ENCODE results near the gene CDC23.

- TF ChIP-seq POLR2AphosphoS5 (IDR thresholded peaks at IDR 0.05; ENCODE audit: low read length) = no peak
- no peak for TF ChIP-seq SREBF2 (IDR thresholded peaks at IDR 0.05; ENCODE audit: low read length)
- no peak for TF ChIP-seq POLR2A (IDR thresholded peaks at IDR 0.05; ENCODE audit: low read depth, low read length)
- TF ChIP-seq MXI1 (IDR thresholded peaks at IDR 0.05; ENCODE audit: low read depth, low read length) = no peak
- no peak for TF ChIP-seq EZH2 (IDR thresholded peaks at IDR 0.05; ENCODE audit: borderline replicate concordance, control insufficient read depth, low read depth, low read length)
These were observed 3.7 kb upstream of the CDC23 start for GRCh38 chr5:138216799-138217198.
